Motor neuron (in vitro differentiated cells): Measurements from ENCODE around the gene GMCL1. TPM values are rescaled to one million over a fixed set of nuclear protein-coding genes. Genes with fewer than 3 reads are reported as not detected.
"Not testable (repeated sequence)": the region's sequence is repeated elsewhere in the genome, so short reads cannot be mapped to it uniquely, and the experiment has no call there.

Experiments
- ATAC-seq, 8 experiments: fragments of 200-7000 bp; cut with Tn5 transposase; replicated peaks in 6 of 8; 2 replicates each; pipeline ENCODE4 v1.8.0; 2021; ENCODE audit warnings: mild to moderate bottlenecking in 8 of 8, moderate library complexity in 8 of 8
- H3K27ac ChIP-seq, 2 donors: fragments of 250-450 bp; sonication (Bioruptor Pico); 2 replicates each; pipeline ENCODE4 v1.9.0; 2021; ENCODE audit warnings: antibody characterized with exemption in 2 of 2, mild to moderate bottlenecking in 2 of 2, moderate library complexity in 1 of 2
- H3K4me1 ChIP-seq, 2 donors: fragments of 250-450 bp; sonication (Bioruptor Pico); replicated peaks in 1 of 2; 2 replicates each; pipeline ENCODE4 v1.6.1; 2021; ENCODE audit warnings: antibody characterized with exemption in 2 of 2, mild to moderate bottlenecking in 2 of 2, moderate library complexity in 1 of 2
- H3K4me3 ChIP-seq, 5 donors: fragments of 250-450 bp; sonication (Bioruptor Pico); 2 replicates each; pipeline ENCODE4 v1.9.0; 2021; ENCODE audit warnings: antibody characterized with exemption in 5 of 5, mild to moderate bottlenecking in 5 of 5, moderate library complexity in 4 of 5
- WGBS, 10 experiments: fragments of 450-650 bp; shearing (Covaris generic); methylation state at CpG; one replicate each; pipeline ENCODE4 v1.0.0; 2022; 5-methylcytosine and 5-hydroxymethylcytosine counted together
- in situ Hi-C, 9 experiments: fragments of 400-800 bp; cut with MboI; loops; one replicate each; pipeline ENCODE4 v1.15.0; 2021; ENCODE audit warnings: low sequenced_read_pairs in 9 of 9, low pct_unique_long_range_greater_than_20kb in 2 of 9; ENCODE audit not compliant: unreplicated experiment in 9 of 9
- total RNA-seq, 8 experiments: library from RNA; unstranded; fragments of 300-600 nt; gene quantifications; 2 replicates each; pipeline versions ENCODE4 v1.2.3 to v1.2.4, GENCODE V29; 2022

The GMCL1 gene
- total RNA-seq, 8 experiments from 2014 or later = 6.4 to 19.5 (median 8.5) TPM

- in situ Hi-C loops = no loop called here
- Histone ChIP-seq H3K4me3 (no peak overlapping the region), H3K4me1 (no peaks in the 10 kb centered on the region), H3K27ac (no peak overlapping the region)
- ATAC-seq = no peak
Measured at GRCh38 chr2:69843993-69844392, 14.5 kb downstream of the GMCL1 start.

- Histone ChIP-seq H3K4me1 (no peaks in the 10 kb centered on the region), H3K27ac (no peak overlapping the region), H3K4me3 (no peak overlapping the region)
- WGBS, 10 experiments = 94 to 100% (median 100%) methylated on average over 1 to 3 of the region's 3 CpGs
- in situ Hi-C loops = no loop called here
- ATAC-seq = no peak
Measured at GRCh38 chr2:69844560-69844959, 15.1 kb downstream of the GMCL1 start.

GRCh38 chr2:69846182-69847067 is 17.0 kb downstream of the GMCL1 start:
- in situ Hi-C loops = no loop called here
- WGBS, 10 experiments = 83 to 100% (median 96%) methylated on average over 3 to 9 of the region's 9 CpGs
- Histone ChIP-seq H3K4me3 (no peak overlapping the region), H3K27ac (no peak overlapping the region), H3K4me1 (no peaks in the 10 kb centered on the region)
- ATAC-seq = no peak

GRCh38 chr2:69847068-69847828 is 17.8 kb downstream of the GMCL1 start:
- H3K27ac ChIP-seq = no peak overlapping the region

GRCh38 chr2:69848186-69848790 is 18.8 kb downstream of the GMCL1 start:
- no peak overlapping the region for H3K27ac ChIP-seq
- no peaks in the 10 kb centered on the region for H3K4me1 ChIP-seq
- H3K4me3 ChIP-seq = no peak overlapping the region
- in situ Hi-C loops = no loop called here
- 81 to 94% (median 90%) methylated on average over 6 to 7 of the region's 7 CpGs; no CpG with 5 or more reads in 5 of the 10 experiments for WGBS, 10 experiments
- no peak for ATAC-seq

More at GRCh38 chr2:69847068-69847828, 17.8 kb downstream of the GMCL1 start:
- WGBS, 10 experiments = 74 to 100% (median 97%) methylated on average over 1 to 5 of the region's 5 CpGs
- no peak for ATAC-seq
- in situ Hi-C loops = no loop called here
- no peaks in the 10 kb centered on the region for H3K4me1 ChIP-seq
- no peak overlapping the region for H3K4me3 ChIP-seq

- no peak for ATAC-seq
- 80 to 100% (median 100%) methylated on average over 1 to 2 of the region's 2 CpGs for WGBS, 10 experiments
Measured at GRCh38 chr2:69858261-69858660, 28.8 kb downstream of the GMCL1 start.

GRCh38 chr2:69863298-69863697 is 33.8 kb downstream of the GMCL1 start:
- Histone ChIP-seq H3K27ac (no peak overlapping the region), H3K4me1 (no peaks in the 10 kb centered on the region), H3K4me3 (no peak overlapping the region)
- WGBS, 10 experiments = 38 to 100% (median 100%) methylated on average over 1 of the region's 1 CpG; no CpG with 5 or more reads in 2 of the 10 experiments
- in situ Hi-C loops = no loop called here
- no peak for ATAC-seq

More at GRCh38 chr2:69858261-69858660, 28.8 kb downstream of the GMCL1 start:
- no peaks in the 10 kb centered on the region for H3K4me1 ChIP-seq
- no peak overlapping the region for H3K27ac ChIP-seq
- in situ Hi-C loops = no loop called here
- H3K4me3 ChIP-seq = no peak overlapping the region

GRCh38 chr2:69888451-69888850 is 59.0 kb downstream of the GMCL1 start:
- in situ Hi-C loops = no loop called here
- 86 to 100% (median 99%) methylated on average over 2 to 4 of the region's 4 CpGs; no CpG with 5 or more reads in 2 of the 10 experiments for WGBS, 10 experiments
- H3K27ac ChIP-seq = no peak overlapping the region
- ATAC-seq = no peak
- H3K4me3 ChIP-seq = no peak overlapping the region
- H3K4me1 ChIP-seq = no peaks in the 10 kb centered on the region

GRCh38 chr2:69889302-69889701 is 59.8 kb downstream of the GMCL1 start:
- ATAC-seq = no peak

GRCh38 chr2:69890881-69891280 is 61.4 kb downstream of the GMCL1 start:
- WGBS, 10 experiments = 0 to 11% methylated on average over 1 of the region's 1 CpG; no CpG with 5 or more reads in 8 of the 10 experiments
- ATAC-seq = peak in 3 of 8 experiments; percentile 28 to 63 (median 55)

More at GRCh38 chr2:69889302-69889701, 59.8 kb downstream of the GMCL1 start:
- no peak overlapping the region for H3K27ac ChIP-seq
- no peak overlapping the region for H3K4me3 ChIP-seq
- in situ Hi-C loops = no loop called here
- no peaks in the 10 kb centered on the region for H3K4me1 ChIP-seq

GRCh38 chr2:69892838-69893424 is 63.5 kb downstream of the GMCL1 start:
- H3K27ac ChIP-seq, in situ Hi-C loops, H3K4me1 ChIP-seq, ATAC-seq: not testable (repeated sequence)
- WGBS, 10 experiments = 83 to 100% (median 95%) methylated on average over 1 to 7 of the region's 7 CpGs
- H3K4me3 ChIP-seq = peak overlapping the region in 2 of 5 donors; percentile 62 to 94

More at GRCh38 chr2:69890881-69891280, 61.4 kb downstream of the GMCL1 start:
- in situ Hi-C loops = no loop called here
- Histone ChIP-seq H3K27ac (no peak overlapping the region), H3K4me3 (no peak overlapping the region), H3K4me1 (peaks cover 7 to 9% of the 10 kb centered on the region in 2 donors)

GRCh38 chr2:69893684-69894551 is 64.5 kb downstream of the GMCL1 start, which contains the start of gene SNRNP27:
TSS of gene SNRNP27 (plus strand) at chr2:69893956. CDS start at chr2:69893985, 29 bp downstream.
- 0 to 18% (median 1%) methylated on average over 5 to 25 of the region's 32 CpGs; no CpG with 5 or more reads in 1 of the 10 experiments for WGBS, 10 experiments
- in situ Hi-C loops = no loop called here
- Histone ChIP-seq H3K27ac (peak within 1 kb of the TSS; percentile 62 to 86), H3K4me1 (peaks cover 7 to 9% of the 10 kb centered on the region in 2 donors), H3K4me3 (peak within 1 kb of the TSS; percentile 62 to 94 (median 83))
- ATAC-seq = peak; percentile 79 to 94 (median 91)
